AG04450 (cell line): ENCODE measurements around the gene CNOT6. TPM values are rescaled to one million over a fixed set of nuclear protein-coding genes. Genes with fewer than 3 reads are reported as not detected.

Source experiments
- CTCF ChIA-PET: fragments of 300-600, 350-600 bp; formaldehyde crosslinking; extraction: SDS; loops from one replicate; lab custom pipeline; 2022; ENCODE audit warnings: antibody characterized with exemption, inconsistent platforms; lab: Charles Lee
- POLR2A ChIA-PET: fragments of 350-600 bp; formaldehyde crosslinking; extraction: SDS; loops from one replicate; lab custom pipeline; 2021; ENCODE audit warnings: antibody characterized with exemption, inconsistent platforms; lab: Yijun Ruan, JAX
- DNase-seq: peaks from one replicate; pipeline ENCODE4 v3.0.0-alpha.2; 2011; ENCODE audit warnings: low read depth, low spot score
- H3K27ac ChIP-seq: one replicate; pipeline ENCODE4 v1.5.1; 2012; ENCODE audit warnings: low read depth, low read length, control low read depth
- H3K27me3 ChIP-seq: one replicate; pipeline ENCODE4 v1.6.0; 2012; ENCODE audit warnings: low read length; ENCODE audit not compliant: control insufficient read depth, insufficient read depth
- H3K4me3 ChIP-seq: 2 replicates; pipeline ENCODE4 v1.5.1; 2011; ENCODE audit warnings: mild to moderate bottlenecking, low read depth, low read length, control low read depth
- H3K9me3 ChIP-seq: 2 replicates; pipeline ENCODE4 v1.5.1; 2012; ENCODE audit warnings: low read length; ENCODE audit not compliant: control insufficient read depth, insufficient read depth
- polyA plus RNA-seq: library from polyadenylated mRNA; depleted of rRNA; stranded (reverse); fragments of >200 nt; gene quantifications from 2 replicates; pipeline ENCODE4 v1.2.3, GENCODE V29; 2011
- TF ChIP-seq, protein P1 (sequence below): IDR thresholded peaks from 2 replicates; pipeline ENCODE4 v1.5.1; 2011; ENCODE audit warnings: low read depth, low read length, control low read depth, inconsistent platforms

The CNOT6 gene
- polyA plus RNA-seq, 1 experiment = 21.5 TPM

DNA sequence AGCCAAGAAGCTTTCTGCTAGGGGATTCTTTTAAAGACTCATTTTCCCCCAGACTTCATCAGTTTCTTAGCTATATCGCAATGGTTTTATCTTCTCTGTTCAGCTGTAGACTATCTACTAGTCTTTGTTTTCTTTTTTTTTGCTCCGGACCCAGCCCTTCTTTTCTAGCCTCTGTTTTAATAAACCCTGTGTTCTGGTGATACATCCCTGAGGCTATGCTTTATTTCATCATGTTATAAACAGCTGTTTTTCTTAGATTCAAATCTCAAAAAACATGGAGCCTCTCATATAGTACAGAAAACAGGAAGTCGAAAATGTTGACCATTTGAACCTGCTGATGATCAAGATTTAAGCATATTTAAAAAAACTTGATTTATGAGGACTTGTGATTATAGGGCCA, 59.4 kb downstream of the CNOT6 start:
- Histone ChIP-seq H3K4me3 (no peak overlapping the region), H3K9me3 (no peaks in the 10 kb centered on the region), H3K27me3 (no peaks in the 10 kb centered on the region), H3K27ac (no peak overlapping the region)
- POLR2A ChIA-PET = no interaction called here
- CTCF ChIA-PET = interaction anchor here (1.9 kb wide), 1 partner anchor 9 kb away, joined by 6 read pairs; no protein-coding TSS in a partner anchor
- DNase-seq = no peak
- TF ChIP-seq, protein P1, sequence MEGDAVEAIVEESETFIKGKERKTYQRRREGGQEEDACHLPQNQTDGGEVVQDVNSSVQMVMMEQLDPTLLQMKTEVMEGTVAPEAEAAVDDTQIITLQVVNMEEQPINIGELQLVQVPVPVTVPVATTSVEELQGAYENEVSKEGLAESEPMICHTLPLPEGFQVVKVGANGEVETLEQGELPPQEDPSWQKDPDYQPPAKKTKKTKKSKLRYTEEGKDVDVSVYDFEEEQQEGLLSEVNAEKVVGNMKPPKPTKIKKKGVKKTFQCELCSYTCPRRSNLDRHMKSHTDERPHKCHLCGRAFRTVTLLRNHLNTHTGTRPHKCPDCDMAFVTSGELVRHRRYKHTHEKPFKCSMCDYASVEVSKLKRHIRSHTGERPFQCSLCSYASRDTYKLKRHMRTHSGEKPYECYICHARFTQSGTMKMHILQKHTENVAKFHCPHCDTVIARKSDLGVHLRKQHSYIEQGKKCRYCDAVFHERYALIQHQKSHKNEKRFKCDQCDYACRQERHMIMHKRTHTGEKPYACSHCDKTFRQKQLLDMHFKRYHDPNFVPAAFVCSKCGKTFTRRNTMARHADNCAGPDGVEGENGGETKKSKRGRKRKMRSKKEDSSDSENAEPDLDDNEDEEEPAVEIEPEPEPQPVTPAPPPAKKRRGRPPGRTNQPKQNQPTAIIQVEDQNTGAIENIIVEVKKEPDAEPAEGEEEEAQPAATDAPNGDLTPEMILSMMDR = no peak

GRCh38 chr5:180555168-180555921, 61.2 kb downstream of the CNOT6 start:
- Histone ChIP-seq H3K27me3 (no peaks in the 10 kb centered on the region), H3K9me3 (no peaks in the 10 kb centered on the region), H3K27ac (peak overlapping the region; percentile 68), H3K4me3 (no peak overlapping the region)
- POLR2A ChIA-PET = no interaction called here
- TF ChIP-seq, protein P1 = no peak
- CTCF ChIA-PET = interaction anchor here (0.5 kb wide), 1 partner anchor 94 kb away, joined by 3 read pairs; no protein-coding TSS in a partner anchor
- peak; percentile 46 for DNase-seq

DNA sequence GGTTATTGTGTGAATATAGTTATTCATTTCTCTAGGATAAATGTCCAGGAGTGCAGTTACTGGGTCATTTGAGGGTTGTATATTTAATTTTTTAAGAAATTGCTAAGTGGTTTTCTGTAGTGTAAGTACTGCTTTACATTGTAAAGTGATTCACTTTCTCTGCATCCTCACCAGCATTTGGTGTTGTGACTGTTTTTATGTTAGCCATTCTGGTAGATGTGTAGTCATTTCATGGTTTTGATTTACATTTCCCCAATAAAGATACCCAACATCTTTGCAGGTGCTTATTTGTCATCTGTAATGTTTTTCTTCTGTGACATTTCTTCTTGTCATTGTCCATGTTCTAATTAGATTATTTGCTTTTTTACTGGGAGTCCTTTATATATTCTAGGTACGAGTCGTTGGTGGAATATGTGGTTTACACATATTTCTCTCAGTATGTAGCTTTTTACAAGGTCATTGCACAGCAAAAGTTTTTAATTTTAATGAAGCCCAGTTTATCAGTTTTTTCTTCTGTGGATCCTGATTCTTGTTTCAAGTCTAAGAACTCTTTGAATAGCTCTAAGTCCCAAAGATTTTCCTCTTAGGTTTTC, 63.1 kb downstream of the CNOT6 start:
- POLR2A ChIA-PET = interaction anchor here (0.6 kb wide), 1 partner anchor 9 kb away, joined by 6 read pairs; no protein-coding TSS in a partner anchor
- DNase-seq = no peak
- H3K9me3 ChIP-seq = no peaks in the 10 kb centered on the region
- no peaks in the 10 kb centered on the region for H3K27me3 ChIP-seq
- H3K27ac ChIP-seq = no peak overlapping the region
- CTCF ChIA-PET = interaction anchor here (1.0 kb wide), 1 partner anchor 27 kb away, joined by 3 read pairs; no protein-coding TSS in a partner anchor
- TF ChIP-seq, protein P1 = no peak
- H3K4me3 ChIP-seq = no peak overlapping the region

DNA sequence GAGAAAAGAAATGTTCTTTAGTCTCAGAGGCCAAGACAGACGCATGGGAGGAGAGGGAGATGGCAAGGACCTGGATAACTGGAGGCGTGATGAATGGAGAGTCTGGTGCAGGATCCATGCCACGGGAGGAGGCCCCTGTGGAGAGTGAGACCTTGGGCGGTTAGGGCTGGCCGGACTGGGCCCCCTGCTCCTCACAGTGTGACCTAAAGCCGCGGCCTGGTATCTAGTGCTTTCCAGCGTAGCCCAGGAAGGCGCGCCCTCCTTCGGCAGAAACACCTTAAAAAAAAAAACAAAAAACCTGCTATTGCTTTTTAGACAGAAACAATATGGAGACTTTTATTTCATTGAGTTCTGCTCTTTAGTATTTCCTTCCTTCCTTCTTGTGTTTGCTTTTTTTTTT, 64.1 kb downstream of the CNOT6 start:
- CTCF ChIA-PET = no interaction called here
- H3K27me3 ChIP-seq = no peaks in the 10 kb centered on the region
- POLR2A ChIA-PET = no interaction called here
- H3K9me3 ChIP-seq = no peaks in the 10 kb centered on the region
- no peak for DNase-seq
- no peak overlapping the region for H3K4me3 ChIP-seq
- no peak overlapping the region for H3K27ac ChIP-seq
- TF ChIP-seq, protein P1 = no peak

- ChIA-PET POLR2A (no interaction called here), CTCF (no interaction called here)
- H3K4me3 ChIP-seq = no peak overlapping the region
- no peaks in the 10 kb centered on the region for H3K9me3 ChIP-seq
- TF ChIP-seq, protein P1 = no peak
- DNase-seq = no peak
- no peaks in the 10 kb centered on the region for H3K27me3 ChIP-seq
- H3K27ac ChIP-seq = no peak overlapping the region
These were observed 69.8 kb downstream of the CNOT6 start for GRCh38 chr5:180563994-180564393.
